Measurements from ENCODE around the gene ILKAP.

DNA sequence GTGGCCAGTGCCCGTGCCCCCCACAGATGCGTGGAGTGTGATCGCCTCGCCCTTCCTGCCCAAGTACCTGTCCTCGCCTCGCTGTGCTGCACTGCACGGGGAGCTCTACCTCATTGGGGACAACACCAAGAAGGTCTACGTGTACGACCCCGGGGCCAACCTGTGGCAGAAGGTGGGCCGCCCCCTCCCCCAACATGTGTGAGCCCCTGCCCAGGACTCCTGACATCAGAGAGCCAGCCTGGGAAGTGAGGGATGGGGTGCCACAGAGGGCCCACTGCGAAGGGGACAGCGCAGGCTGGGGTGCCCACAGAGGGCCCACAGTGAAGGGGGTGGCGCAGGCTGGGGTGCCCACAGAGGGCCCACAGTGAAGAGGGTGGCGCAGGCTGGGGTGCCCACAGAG lies 54.5 kb downstream of the ILKAP start:
- TF ChIP-seq, protein P1, sequence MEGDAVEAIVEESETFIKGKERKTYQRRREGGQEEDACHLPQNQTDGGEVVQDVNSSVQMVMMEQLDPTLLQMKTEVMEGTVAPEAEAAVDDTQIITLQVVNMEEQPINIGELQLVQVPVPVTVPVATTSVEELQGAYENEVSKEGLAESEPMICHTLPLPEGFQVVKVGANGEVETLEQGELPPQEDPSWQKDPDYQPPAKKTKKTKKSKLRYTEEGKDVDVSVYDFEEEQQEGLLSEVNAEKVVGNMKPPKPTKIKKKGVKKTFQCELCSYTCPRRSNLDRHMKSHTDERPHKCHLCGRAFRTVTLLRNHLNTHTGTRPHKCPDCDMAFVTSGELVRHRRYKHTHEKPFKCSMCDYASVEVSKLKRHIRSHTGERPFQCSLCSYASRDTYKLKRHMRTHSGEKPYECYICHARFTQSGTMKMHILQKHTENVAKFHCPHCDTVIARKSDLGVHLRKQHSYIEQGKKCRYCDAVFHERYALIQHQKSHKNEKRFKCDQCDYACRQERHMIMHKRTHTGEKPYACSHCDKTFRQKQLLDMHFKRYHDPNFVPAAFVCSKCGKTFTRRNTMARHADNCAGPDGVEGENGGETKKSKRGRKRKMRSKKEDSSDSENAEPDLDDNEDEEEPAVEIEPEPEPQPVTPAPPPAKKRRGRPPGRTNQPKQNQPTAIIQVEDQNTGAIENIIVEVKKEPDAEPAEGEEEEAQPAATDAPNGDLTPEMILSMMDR (IDR thresholded peaks at IDR 0.05; ENCODE audit: poor library complexity), result no peak
- no peak for TF ChIP-seq EZH2phosphoT487 (IDR thresholded peaks at IDR 0.05; ENCODE audit: low read depth, severe bottlenecking, unreplicated experiment)
